ENCODE measurements around the gene SSTR4.

The SSTR4 gene

DNA sequence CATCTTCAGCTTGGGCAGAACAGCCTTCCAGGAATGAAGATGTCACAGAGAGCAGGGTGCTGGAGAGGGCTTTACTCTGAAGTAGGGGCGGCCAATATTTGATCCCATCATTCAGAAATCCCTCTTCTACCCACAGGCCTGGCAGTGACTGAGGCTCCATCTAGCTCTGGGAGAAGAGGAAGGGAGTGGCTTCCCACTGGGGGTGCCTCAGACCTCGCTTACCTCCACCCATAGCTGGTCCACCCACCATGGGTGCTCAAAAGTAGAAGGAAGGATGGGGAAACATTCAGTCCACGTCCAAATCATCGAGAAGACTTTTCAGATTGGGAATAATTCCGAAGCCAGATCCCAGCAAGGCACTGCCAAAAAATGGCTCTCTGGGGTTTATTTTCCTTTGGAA is 26.1 kb downstream of the SSTR4 start:
- Mint-ChIP-seq H3K4me1 (no peaks in the 10 kb centered on the region), H3K9me3 (no peaks in the 10 kb centered on the region), H3K27me3 (peaks cover 16% of the 10 kb centered on the region), H3K27ac (no peak overlapping the region), H3K36me3 (no peaks in the 10 kb centered on the region), H3K4me3 (no peak overlapping the region)
- CTCF ChIA-PET, result interaction anchor here (2.1 kb wide), 1 partner anchor 11 kb away, joined by 5 read pairs; no protein-coding TSS in a partner anchor
- DNase-seq, result no peak

DNA sequence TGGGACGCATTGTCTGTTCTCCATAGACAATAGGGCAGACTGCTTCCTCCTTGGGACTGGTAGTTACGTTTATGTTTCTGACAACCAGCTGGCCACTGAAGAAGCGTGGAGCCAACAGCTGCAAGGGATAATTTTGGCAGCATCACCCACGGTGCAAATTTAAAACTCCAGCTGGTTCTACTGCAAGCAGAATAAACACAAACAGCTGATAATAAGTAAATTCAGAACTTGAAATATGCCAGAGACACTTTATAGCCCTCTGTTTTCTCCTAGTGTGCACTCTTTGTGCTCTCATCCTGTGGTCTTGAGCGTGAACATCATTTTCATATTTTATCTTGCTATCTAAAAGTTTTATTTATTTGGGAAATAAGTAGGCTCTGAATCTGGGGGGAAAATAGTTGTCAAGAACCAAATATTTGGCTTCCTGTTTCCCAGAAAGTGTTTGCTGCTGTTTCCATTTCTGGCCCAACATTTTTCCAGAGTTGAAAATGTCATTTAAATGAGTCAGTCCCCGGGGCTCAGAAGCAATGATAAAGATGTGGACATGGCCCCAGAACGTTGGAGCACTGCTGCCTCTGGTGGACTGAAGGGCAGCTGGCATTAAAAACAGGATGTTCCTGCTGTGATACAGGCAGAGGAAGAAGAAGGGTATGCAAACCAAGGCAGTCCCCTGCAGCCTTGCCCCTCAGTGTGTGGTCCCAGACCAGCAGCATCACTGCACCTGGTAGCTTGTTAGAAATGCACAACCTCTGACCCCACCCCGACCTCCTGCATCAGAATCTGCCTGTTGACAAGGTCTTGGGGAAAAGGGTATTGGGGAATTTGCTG is 26.8 kb downstream of the SSTR4 start:
- Mint-ChIP-seq H3K27ac (no peak overlapping the region), H3K4me1 (no peaks in the 10 kb centered on the region)
- CTCF ChIA-PET, result interaction anchor here (2.1 kb wide), 1 partner anchor 11 kb away, joined by 5 read pairs; no protein-coding TSS in a partner anchor

DNA sequence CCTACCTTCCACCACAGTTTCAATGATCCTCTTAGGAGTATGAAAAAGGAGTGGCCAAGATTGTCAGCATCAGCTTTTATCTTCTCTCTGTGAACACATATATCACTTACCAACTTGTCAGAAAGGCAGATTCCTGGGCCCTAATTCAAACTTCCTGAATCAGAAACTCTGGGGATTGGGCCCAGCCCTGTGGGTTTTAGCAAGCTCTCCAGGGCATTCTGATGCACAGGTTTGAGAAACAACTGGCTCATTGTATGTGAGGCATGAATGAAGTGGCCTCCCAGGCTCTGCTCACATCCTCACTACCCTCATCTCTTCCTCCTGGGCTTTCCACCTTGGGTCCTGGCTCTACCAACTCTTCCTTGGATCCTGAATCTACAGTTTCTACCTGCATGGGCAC is 27.5 kb downstream of the SSTR4 start:
- no peaks in the 10 kb centered on the region for H3K9me3 Mint-ChIP-seq
- CTCF ChIA-PET, result no interaction called here
- no peak for DNase-seq
- no peaks in the 10 kb centered on the region for H3K36me3 Mint-ChIP-seq
- H3K27ac Mint-ChIP-seq, result no peak overlapping the region
- no peaks in the 10 kb centered on the region for H3K4me1 Mint-ChIP-seq
- peaks cover 16% of the 10 kb centered on the region for H3K27me3 Mint-ChIP-seq
- no peak overlapping the region for H3K4me3 Mint-ChIP-seq

More for the DNA sequence above, 26.8 kb downstream of the SSTR4 start:
- H3K9me3 Mint-ChIP-seq, result no peaks in the 10 kb centered on the region
- H3K4me3 Mint-ChIP-seq, result no peak overlapping the region
- peaks cover 16% of the 10 kb centered on the region for H3K27me3 Mint-ChIP-seq
- DNase-seq, result no peak
- H3K36me3 Mint-ChIP-seq, result no peaks in the 10 kb centered on the region

DNA sequence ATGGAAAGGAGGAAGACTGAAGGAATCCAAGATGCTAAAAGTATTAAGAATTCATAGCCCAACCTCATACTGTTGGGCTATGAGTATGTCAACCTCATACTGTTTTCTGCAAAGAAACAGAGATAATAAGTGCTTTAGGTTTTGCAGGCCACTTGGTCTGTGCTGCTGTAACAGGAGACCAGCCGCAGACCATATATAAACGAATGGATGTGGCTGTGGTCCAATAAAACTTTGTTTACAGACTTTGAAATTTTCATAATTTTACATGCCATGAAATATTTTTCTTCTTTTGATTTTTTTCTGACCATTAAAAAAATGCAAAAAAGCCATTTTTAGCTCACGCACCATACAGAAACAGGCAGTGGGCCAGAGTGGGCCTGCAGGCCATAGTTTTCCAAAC is 28.1 kb downstream of the SSTR4 start:
- H3K27me3 Mint-ChIP-seq, result peaks cover 16% of the 10 kb centered on the region
- no peaks in the 10 kb centered on the region for H3K4me1 Mint-ChIP-seq
- no peak overlapping the region for H3K4me3 Mint-ChIP-seq
- no peak for DNase-seq
- no peaks in the 10 kb centered on the region for H3K36me3 Mint-ChIP-seq
- H3K9me3 Mint-ChIP-seq, result no peaks in the 10 kb centered on the region
- no peak overlapping the region for H3K27ac Mint-ChIP-seq
- CTCF ChIA-PET, result no interaction called here

DNA sequence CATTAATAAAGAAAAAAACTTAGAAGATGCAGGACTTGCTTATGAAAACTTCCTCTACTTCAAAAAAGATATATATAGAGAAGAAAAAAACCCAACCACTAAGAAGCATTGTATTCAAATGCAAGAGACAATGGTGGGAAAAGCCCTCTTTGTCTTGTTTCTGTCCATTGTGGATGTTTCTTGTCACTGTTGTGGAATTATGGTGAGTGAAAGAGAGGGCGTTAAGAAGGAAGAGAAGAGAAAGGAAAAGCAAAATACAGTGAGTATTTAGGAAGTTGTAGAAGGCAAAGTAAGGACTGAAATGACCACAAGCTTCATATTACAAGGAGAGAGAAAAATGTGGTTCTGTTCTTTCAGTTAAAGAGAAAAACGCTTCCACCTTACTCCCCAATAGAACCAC is 28.5 kb downstream of the SSTR4 start:
- H3K4me3 Mint-ChIP-seq, result no peak overlapping the region
- CTCF ChIA-PET, result no interaction called here
- no peaks in the 10 kb centered on the region for H3K36me3 Mint-ChIP-seq
- no peak for DNase-seq
- H3K9me3 Mint-ChIP-seq, result no peaks in the 10 kb centered on the region
- no peak overlapping the region for H3K27ac Mint-ChIP-seq
- H3K4me1 Mint-ChIP-seq, result no peaks in the 10 kb centered on the region
- peaks cover 16% of the 10 kb centered on the region for H3K27me3 Mint-ChIP-seq

DNA sequence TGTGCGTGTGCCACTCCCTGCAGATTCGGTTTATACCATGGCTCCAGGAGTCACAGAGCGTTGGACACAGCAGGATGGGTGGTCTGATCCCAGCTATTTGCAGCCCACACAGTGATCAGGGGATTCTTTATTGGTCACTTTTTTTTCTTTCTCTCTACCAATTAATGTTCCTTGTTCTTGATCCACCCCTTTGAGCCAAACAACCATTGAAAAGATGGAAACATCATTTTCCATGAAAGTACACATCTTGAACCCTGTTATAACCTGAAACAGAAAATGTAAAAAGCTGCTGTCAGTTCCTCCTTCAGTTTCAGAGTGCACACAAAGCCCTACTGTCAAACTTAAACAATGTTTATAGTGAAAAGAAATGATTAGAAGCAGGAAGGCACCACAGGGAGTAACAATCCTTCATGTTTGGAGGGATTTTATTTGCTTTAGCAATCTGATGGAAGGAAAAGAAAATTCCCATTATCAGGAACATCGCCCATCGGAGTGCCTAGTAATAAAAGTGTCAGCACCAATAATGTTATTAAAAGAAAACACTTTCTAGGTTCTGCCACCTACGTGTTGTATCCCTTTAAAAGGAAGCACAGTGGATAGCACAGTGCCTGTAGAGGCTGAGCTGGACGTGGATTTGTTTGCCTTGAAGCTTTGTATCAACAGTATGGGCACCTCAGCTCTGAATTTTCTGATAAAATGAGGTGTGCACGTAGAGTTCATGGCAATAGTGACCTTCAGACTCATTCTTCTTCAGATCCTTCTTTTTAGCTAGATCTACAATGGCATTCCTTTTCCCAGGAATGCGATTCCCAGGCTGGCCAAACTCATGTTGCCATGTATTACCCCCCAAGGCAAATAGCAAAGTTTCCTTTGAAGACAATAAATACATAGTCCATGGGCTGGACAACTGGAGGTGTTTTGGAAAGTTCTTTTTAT is 30.4 kb downstream of the SSTR4 start:
- H3K27me3 Mint-ChIP-seq, result peaks cover 14% of the 10 kb centered on the region
- H3K36me3 Mint-ChIP-seq, result no peaks in the 10 kb centered on the region
- H3K27ac Mint-ChIP-seq, result no peak overlapping the region
- no peak overlapping the region for H3K4me3 Mint-ChIP-seq
- CTCF ChIA-PET, result interaction anchor here (1.0 kb wide), 2 partner anchors 12 to 14 kb away, joined by 3 read pairs; no protein-coding TSS in a partner anchor
- DNase-seq, result no peak
- H3K9me3 Mint-ChIP-seq, result no peaks in the 10 kb centered on the region
- H3K4me1 Mint-ChIP-seq, result no peaks in the 10 kb centered on the region

DNA sequence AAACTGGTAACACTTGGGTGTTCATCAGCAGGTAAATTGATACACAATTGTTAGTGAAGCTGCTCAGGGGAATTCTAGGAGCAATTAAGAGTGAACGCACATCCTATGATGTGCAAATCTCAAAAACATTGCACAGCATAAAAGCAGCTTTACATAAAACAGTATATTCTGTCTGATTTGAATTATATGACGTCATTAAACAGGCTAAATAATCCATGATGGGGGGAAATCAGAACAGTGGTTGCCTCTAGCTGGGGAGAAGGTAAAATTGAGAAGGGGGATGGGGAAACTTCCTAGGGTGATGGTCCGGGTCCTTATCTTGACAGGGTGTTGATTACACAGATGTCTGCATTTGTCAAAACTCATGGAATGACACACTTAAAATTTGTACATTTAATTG is 31.7 kb downstream of the SSTR4 start:
- Mint-ChIP-seq H3K27ac (no peak overlapping the region), H3K27me3 (peaks cover 8% of the 10 kb centered on the region), H3K36me3 (no peaks in the 10 kb centered on the region), H3K4me3 (no peak overlapping the region), H3K9me3 (no peaks in the 10 kb centered on the region), H3K4me1 (no peaks in the 10 kb centered on the region)
- DNase-seq, result no peak
- CTCF ChIA-PET, result interaction anchor here (1.5 kb wide), 1 partner anchor 375 kb away, joined by 4 read pairs; no protein-coding TSS in a partner anchor

DNA sequence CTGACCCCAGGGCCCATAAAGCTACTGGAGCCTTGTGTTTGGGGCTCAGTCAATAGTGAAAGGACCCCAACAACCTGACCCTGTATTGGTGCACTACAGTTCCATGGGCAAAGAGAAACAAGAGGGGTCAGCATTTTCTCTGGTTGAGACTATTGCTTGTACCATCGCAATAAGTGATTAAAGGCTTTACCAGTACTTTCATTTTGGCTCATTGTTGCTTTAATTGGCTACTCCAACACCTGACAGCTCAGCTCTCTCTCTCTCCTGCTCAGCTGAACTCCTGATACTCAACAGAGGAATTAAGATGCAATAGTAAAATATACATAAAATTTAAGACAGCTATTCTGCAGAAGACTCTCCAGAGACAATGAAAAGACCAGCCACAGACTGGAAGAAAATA is 33.2 kb downstream of the SSTR4 start:
- Mint-ChIP-seq H3K4me1 (no peaks in the 10 kb centered on the region), H3K27ac (no peak overlapping the region), H3K27me3 (no peaks in the 10 kb centered on the region), H3K36me3 (no peaks in the 10 kb centered on the region), H3K4me3 (no peak overlapping the region), H3K9me3 (no peaks in the 10 kb centered on the region)
- CTCF ChIA-PET, result no interaction called here
- DNase-seq, result no peak

DNA sequence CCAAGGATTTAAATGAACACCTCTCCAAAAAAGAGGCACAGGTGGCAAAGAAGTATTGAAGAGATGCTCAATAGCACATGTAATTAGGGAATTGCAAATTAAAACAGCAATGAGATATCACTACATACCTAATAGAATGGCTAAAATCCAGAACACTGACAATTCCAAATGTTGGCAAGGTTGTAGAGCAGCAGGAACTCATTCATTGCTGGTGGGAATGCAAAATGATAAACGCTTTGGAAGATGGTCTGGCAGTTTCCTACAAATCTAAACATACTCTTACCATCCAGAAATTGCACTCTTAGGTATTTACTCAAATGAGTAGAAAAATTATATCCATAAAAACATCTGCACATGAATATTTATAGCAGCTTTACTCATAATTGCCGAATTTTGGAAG is 34.0 kb downstream of the SSTR4 start:
- H3K4me1 Mint-ChIP-seq, result no peaks in the 10 kb centered on the region
- H3K4me3 Mint-ChIP-seq, result no peak overlapping the region
- CTCF ChIA-PET, result no interaction called here
- DNase-seq, result no peak
- H3K27me3 Mint-ChIP-seq, result no peaks in the 10 kb centered on the region
- no peaks in the 10 kb centered on the region for H3K36me3 Mint-ChIP-seq
- no peak overlapping the region for H3K27ac Mint-ChIP-seq
- H3K9me3 Mint-ChIP-seq, result no peaks in the 10 kb centered on the region

DNA sequence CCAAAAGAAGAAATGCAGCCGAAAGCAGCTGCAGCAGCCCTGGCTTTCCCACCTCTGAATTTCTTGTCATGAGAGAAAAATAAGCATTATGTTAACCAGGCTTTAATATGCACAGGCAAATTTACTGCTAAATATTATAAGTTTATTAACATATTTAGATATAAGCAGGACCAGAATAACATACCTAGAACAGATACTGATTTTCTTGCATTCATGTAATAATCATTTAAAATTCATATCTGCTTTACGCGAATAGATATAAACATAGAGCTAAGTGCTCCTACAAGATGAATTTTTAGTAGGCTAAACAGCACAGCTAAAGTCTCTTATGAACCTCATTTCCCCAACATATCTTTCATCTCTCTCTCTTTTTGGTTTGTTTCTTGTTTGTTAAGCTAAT is 36.3 kb downstream of the SSTR4 start:
- no peaks in the 10 kb centered on the region for H3K4me1 Mint-ChIP-seq
- DNase-seq, result no peak

DNA sequence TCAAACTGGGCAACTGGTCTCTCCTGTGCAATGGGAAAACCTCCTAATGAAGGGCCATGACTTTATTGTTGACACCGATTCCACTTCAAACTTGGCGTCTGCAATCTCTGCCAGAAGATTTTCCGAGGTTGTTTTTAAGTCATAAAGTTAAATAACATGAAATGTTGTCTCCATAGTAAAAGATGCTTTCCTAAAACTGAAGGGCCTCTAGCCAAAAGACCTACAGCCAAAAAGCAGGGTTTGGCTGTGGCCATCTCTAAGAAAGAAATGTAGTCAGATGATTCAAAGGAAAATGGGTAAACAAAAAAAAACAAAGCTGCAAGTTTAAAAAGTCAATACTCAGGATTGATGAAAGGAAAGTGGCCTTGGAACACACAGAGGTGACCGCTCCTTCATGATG is 36.9 kb downstream of the SSTR4 start:
- H3K9me3 Mint-ChIP-seq, result no peaks in the 10 kb centered on the region
- H3K27me3 Mint-ChIP-seq, result no peaks in the 10 kb centered on the region
- no peak overlapping the region for H3K4me3 Mint-ChIP-seq
- CTCF ChIA-PET, result no interaction called here
- H3K36me3 Mint-ChIP-seq, result no peaks in the 10 kb centered on the region
- H3K4me1 Mint-ChIP-seq, result no peaks in the 10 kb centered on the region
- H3K27ac Mint-ChIP-seq, result no peak overlapping the region
- no peak for DNase-seq

More for the DNA sequence above, 36.3 kb downstream of the SSTR4 start:
- Mint-ChIP-seq H3K27ac (no peak overlapping the region), H3K9me3 (no peaks in the 10 kb centered on the region), H3K4me3 (no peak overlapping the region), H3K36me3 (no peaks in the 10 kb centered on the region), H3K27me3 (no peaks in the 10 kb centered on the region)
- CTCF ChIA-PET, result no interaction called here

DNA sequence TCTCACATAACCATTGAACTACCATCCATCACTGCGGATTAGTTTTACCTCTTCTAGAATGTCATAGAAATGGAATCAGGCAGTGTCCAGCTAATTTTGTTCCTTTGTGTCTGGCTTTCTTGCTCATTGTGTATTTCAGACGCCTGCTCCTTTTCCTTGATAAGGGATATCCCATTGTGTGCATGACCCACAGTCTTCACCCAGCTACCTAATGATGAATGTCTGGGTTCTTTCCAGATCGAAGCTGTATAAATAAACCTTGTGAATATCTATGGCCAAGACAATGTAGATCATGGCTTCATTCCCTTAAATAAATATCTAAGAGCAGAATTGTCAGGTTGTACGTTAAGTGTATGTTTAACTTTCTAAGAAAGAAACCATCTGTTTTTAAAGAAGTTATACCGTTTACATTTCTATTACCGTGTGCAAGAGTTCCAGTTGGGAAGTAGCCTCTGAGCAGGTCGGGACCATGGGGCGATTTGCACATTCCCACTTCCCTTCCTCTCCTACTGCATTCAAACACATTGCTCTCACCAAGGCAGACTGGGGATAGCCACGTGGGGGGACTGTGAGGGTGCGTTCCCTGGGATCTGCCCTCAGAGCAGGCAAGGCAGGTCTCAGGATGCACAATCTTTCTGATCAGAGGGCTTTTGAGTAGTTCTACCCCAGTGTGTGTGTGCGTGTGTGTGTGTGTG is 37.9 kb downstream of the SSTR4 start:
- Mint-ChIP-seq H3K36me3 (no peaks in the 10 kb centered on the region), H3K4me3 (no peak overlapping the region), H3K4me1 (no peaks in the 10 kb centered on the region), H3K9me3 (no peaks in the 10 kb centered on the region), H3K27me3 (peaks cover 3% of the 10 kb centered on the region), H3K27ac (no peak overlapping the region)
- DNase-seq, result no peak
- CTCF ChIA-PET, result no interaction called here

DNA sequence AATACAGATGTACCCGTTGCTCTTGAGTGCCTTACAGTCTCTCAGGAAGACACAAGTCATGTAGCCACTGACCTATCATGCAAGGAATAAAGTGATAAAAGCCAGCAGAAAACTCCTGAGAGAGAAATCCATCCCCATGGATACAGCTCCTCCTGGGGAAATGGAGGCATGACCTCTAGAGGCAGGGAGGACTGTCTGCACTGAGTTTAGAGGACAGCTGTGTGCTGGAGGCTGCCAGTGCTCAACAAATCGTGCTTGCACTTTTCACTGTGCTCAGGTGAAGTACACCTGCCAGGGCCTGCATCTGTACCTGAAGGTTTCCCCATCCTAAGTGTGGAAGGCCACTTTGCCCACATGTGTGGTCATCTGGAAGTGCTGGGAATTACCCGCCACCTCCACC is 38.9 kb downstream of the SSTR4 start:
- H3K36me3 Mint-ChIP-seq, result no peaks in the 10 kb centered on the region
- no peak overlapping the region for H3K27ac Mint-ChIP-seq
- CTCF ChIA-PET, result no interaction called here

DNA sequence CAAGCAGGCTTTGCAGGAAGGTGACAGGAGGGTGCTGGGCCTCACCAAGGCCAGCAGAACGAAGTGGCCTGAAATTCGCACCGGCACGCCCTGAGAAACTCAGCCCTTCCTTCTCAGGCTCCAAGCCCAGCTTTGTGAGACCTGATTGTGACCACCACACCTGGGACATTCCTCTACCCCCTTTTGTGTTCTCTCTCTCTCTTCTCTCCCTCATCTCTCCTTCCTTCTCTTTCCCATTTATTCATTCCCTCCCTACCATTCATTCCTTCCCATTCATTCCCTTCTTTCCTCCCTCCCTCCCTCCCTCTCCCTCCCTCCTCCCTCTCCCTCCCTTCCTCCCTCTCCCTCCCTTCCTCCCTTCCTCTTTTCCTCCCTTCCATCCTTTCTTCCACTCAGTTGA is 42.2 kb downstream of the SSTR4 start:
- no peaks in the 10 kb centered on the region for H3K4me1 Mint-ChIP-seq
- CTCF ChIA-PET, result no interaction called here
- no peaks in the 10 kb centered on the region for H3K9me3 Mint-ChIP-seq
- H3K27ac Mint-ChIP-seq, result no peak overlapping the region
- H3K36me3 Mint-ChIP-seq, result no peaks in the 10 kb centered on the region
- no peak overlapping the region for H3K4me3 Mint-ChIP-seq
- H3K27me3 Mint-ChIP-seq, result peaks cover 15% of the 10 kb centered on the region
- no peak for DNase-seq

More for the DNA sequence above, 38.9 kb downstream of the SSTR4 start:
- Mint-ChIP-seq H3K9me3 (no peaks in the 10 kb centered on the region), H3K27me3 (peaks cover 6% of the 10 kb centered on the region), H3K4me1 (no peaks in the 10 kb centered on the region), H3K4me3 (no peak overlapping the region)
- DNase-seq, result no peak
